Measurements from ENCODE around the gene RNF213. TPM values are rescaled to one million over a fixed set of nuclear protein-coding genes. Genes with fewer than 3 reads are reported as not detected.

RNF213 gene
- total and polyA plus RNA-seq, 9 donors: 21.5 to 89.1 (median 50.8) TPM

DNA sequence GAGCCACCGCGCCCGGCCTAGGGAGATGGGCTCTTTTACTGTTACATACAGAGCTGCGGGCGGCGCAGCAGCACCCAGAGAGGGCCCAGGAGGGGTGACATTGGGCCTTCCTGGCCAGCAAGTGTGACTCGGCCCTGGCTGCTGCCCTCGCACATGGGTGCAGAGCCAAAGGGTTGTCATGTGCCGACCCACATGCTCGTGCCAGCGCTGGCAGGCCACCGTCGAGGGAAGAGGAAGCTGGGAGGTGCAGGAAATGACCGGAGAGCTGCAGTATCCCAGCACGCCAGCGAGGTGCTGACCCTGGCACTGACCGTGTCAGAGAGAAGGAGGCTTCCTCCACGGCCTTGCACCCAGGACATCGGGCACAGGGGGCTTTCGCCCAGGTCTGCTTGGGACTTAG is 162.3 kb downstream of the RNF213 start:
- Histone ChIP-seq H3K27me3 (no peaks in the 10 kb centered on the region), H3K36me3 (no peaks in the 10 kb centered on the region), H3K9me3 (no peaks in the 10 kb centered on the region), H3K4me1 (ENCODE audit: insufficient read depth) (no peaks in the 10 kb centered on the region), H3K27ac (no peak overlapping the region), H3K4me3 (no peak overlapping the region)
- TF ChIP-seq EP300 (IDR thresholded peaks at IDR 0.05): no peak
- no peak for TF ChIP-seq CTCF (IDR thresholded peaks at IDR 0.05)
- TF ChIP-seq POLR2A (IDR thresholded peaks at IDR 0.05): no peak
- peak in 1 of 5 donors; percentile 22 for DNase-seq
- intact Hi-C loops (cut with DNase I): loop anchor here in 3 of 4 donors (10.0 kb wide), 2 partner anchors 152 to 682 kb away; no protein-coding TSS in a partner anchor
- WGBS, 3 donors: 61 to 77% (median 72%) methylated on average over 20 of the region's 20 CpGs

- no peaks in the 10 kb centered on the region for H3K36me3 ChIP-seq
- no peak for TF ChIP-seq CTCF (IDR thresholded peaks at IDR 0.05)
- no peak for TF ChIP-seq EP300 (IDR thresholded peaks at IDR 0.05)
- no peak for TF ChIP-seq POLR2A (IDR thresholded peaks at IDR 0.05)
- intact Hi-C loops (cut with DNase I): loop anchor here in 3 of 4 donors (10.0 kb wide), 2 partner anchors 151 to 681 kb away; no protein-coding TSS in a partner anchor
- no peak overlapping the region for H3K27ac ChIP-seq
- DNase-seq: peak in 1 of 5 donors; percentile 31
- H3K9me3 ChIP-seq: no peaks in the 10 kb centered on the region
- no peaks in the 10 kb centered on the region for H3K27me3 ChIP-seq
- H3K4me1 ChIP-seq (ENCODE audit: insufficient read depth): no peaks in the 10 kb centered on the region
- no peak overlapping the region for H3K4me3 ChIP-seq
- 58 to 77% (median 66%) methylated on average over 9 to 13 of the region's 13 CpGs for WGBS, 3 donors
Measured at GRCh38 chr17:80423536-80424225, 163.0 kb downstream of the RNF213 start.

DNA sequence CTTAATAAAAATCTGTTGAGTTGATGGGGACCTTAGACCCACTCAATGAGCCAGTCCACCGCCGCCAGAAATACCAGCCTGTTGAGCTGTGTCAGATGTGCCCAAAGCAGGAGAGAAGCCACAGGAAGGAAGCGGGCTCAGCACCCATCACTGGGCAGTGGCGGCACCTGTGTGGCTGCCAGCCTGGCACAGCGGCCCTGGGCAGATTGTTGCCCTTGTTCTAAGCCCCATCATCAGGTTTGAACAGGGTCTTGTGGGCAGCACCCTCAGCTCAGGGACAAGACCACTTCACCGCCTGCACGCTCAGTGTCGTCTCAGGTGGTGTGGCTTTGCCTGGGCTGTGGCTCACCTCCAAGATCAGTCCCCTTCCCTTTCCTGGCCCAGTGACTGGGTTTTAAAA is 163.6 kb downstream of the RNF213 start:
- Histone ChIP-seq H3K27me3 (no peaks in the 10 kb centered on the region), H3K4me3 (no peak overlapping the region), H3K4me1 (ENCODE audit: insufficient read depth) (no peaks in the 10 kb centered on the region), H3K27ac (no peak overlapping the region), H3K36me3 (no peaks in the 10 kb centered on the region), H3K9me3 (no peaks in the 10 kb centered on the region)
- peak in 1 of 5 donors; percentile 25 for DNase-seq
- TF ChIP-seq POLR2A (IDR thresholded peaks at IDR 0.05): no peak
- no peak for TF ChIP-seq EP300 (IDR thresholded peaks at IDR 0.05)
- no peak for TF ChIP-seq CTCF (IDR thresholded peaks at IDR 0.05)
- 83 to 89% (median 88%) methylated on average over 8 of the region's 8 CpGs for WGBS, 3 donors
- intact Hi-C loops (cut with DNase I): loop anchor here in 3 of 4 donors (10.0 kb wide), 2 partner anchors 151 to 681 kb away; no protein-coding TSS in a partner anchor

DNA sequence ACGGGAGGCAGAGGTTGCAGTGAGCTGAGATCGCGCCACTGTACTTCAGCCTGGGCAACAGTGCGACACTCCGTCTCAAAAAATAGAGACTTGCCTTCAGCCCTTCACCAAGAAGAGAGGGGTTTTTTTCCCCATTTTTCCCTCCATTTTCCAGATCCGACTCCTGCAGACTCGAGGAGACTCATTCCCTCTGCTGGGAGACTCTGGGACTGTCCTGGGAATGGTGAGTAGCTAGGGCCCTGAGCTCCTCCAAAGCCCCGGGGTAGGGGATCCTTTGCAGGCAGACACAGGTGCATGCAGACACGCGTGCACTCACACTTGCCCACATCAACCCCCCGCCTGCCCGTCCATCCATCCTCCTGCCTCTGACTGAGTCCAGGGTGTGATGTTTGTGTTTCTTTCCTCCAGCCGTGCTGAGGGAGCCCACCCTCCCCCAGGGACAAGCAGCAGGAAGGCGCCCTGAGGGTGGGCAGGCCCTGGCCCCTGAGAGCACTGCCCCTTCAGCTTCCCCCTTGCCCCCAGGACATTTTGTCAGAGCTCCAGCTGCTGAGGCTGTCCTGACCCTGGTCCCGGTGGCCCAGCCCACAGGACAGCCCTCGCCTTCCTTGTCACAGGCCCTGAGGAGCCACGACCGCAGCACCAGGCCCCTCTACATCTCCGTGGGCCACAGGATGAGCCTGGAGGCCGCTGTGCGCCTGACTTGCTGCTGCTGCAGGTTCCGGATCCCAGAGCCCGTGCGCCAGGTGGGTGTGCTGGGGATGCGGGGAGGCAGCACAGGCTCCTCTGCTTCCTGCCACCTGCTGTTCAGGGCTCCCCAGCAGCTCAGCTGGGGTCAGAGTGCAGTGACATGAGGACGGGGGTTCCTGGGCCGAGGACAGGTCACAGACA is 164.5 kb downstream of the RNF213 start:
- intact Hi-C loops (cut with DNase I): loop anchor here in 3 of 4 donors (5.0 to 10.0 kb wide), 4 partner anchors 150 to 680 kb away; no protein-coding TSS in a partner anchor
- no peak overlapping the region for H3K27ac ChIP-seq
- TF ChIP-seq EP300 (IDR thresholded peaks at IDR 0.05): no peak
- DNase-seq: peak in 3 of 5 donors; percentile 15 to 25 (median 16)
- H3K9me3 ChIP-seq: no peaks in the 10 kb centered on the region
- H3K4me3 ChIP-seq: no peak overlapping the region
- no peaks in the 10 kb centered on the region for H3K4me1 ChIP-seq (ENCODE audit: insufficient read depth)
- no peaks in the 10 kb centered on the region for H3K27me3 ChIP-seq
- H3K36me3 ChIP-seq: no peaks in the 10 kb centered on the region
- 76 to 83% (median 79%) methylated on average over 27 of the region's 27 CpGs for WGBS, 3 donors
